OCI-LY1 (cell line): Measurements from ENCODE around the gene PRRC1.

ENCODE experiments used
- EZH2 ChIP-seq: fragments of 200-600 bp; sonication (generic), shearing (Covaris generic); IDR thresholded peaks from 2 replicates; pipeline ENCODE4 v1.8.0; 2017; ENCODE audit warnings: borderline replicate concordance, mixed run types, mild to moderate bottlenecking, antibody characterized with exemption, low read length, moderate library complexity, mixed read lengths
- TF ChIP-seq, protein P1 (sequence below): fragments of 200-600 bp; sonication (generic), shearing (Covaris generic); IDR thresholded peaks from 2 replicates; pipeline ENCODE4 v1.5.1; 2017; ENCODE audit warnings: mild to moderate bottlenecking, antibody characterized with exemption, low read length, moderate library complexity, mixed read lengths

DNA sequence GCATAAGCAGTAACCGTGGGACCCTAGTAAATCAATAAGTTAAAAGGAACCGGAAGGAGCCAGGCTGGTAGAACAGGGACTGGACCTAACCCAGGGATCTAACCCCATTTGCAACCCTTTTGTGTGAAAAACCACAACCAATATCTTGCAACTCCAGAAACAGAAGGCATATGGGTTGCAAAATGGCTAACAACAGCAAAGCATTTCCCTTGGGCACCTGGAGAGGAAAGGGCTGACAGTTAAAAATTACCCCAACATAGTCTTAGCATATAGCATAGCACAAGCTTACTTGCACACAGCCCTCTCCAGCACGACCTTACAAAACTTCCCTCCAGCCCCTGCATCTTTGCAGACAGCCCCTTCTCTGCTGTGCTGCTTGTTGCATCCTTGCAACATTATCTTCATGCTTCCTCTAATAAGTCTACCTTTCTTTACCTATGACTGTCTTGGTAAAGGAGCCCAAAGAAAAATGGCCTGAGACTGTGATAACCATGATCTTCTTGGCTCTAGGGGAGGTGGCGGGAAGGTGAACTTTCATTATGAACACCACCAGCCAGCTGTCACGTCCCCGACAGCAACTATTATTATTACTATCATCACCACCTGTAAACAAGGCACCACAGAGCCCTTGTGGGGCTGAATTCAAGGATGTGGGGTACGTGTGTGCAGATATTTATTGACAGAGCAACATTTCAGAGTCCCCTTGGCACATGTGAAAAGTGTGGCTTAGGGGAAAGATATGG is 49.8 kb downstream of the PRRC1 start:
- TF ChIP-seq, protein P1, sequence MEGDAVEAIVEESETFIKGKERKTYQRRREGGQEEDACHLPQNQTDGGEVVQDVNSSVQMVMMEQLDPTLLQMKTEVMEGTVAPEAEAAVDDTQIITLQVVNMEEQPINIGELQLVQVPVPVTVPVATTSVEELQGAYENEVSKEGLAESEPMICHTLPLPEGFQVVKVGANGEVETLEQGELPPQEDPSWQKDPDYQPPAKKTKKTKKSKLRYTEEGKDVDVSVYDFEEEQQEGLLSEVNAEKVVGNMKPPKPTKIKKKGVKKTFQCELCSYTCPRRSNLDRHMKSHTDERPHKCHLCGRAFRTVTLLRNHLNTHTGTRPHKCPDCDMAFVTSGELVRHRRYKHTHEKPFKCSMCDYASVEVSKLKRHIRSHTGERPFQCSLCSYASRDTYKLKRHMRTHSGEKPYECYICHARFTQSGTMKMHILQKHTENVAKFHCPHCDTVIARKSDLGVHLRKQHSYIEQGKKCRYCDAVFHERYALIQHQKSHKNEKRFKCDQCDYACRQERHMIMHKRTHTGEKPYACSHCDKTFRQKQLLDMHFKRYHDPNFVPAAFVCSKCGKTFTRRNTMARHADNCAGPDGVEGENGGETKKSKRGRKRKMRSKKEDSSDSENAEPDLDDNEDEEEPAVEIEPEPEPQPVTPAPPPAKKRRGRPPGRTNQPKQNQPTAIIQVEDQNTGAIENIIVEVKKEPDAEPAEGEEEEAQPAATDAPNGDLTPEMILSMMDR: no peak
- TF ChIP-seq EZH2: no peak
